ENCODE data around the gene XPOT. TPM values are rescaled to one million over a fixed set of nuclear protein-coding genes. Genes with fewer than 3 reads are reported as not detected.

The XPOT gene
- total RNA-seq, 3 donors from 2014 or later = 18.3 to 43.5 (median 29.6) TPM

GRCh38 chr12:64455506-64455905, 51.3 kb downstream of the XPOT start:
- DNase-seq = no peak
- intact Hi-C loops (cut with DNase I, micrococcal nuclease) = no loop called here
- H3K9me3 ChIP-seq = no peaks in the 10 kb centered on the region
- peaks cover 8% of the 10 kb centered on the region for H3K4me1 ChIP-seq (ENCODE audit: low read depth)
- no peak overlapping the region for H3K4me3 ChIP-seq
- no peak for ATAC-seq
- no peak for TF ChIP-seq CTCF (IDR thresholded peaks at IDR 0.05)
- H3K36me3 ChIP-seq (ENCODE audit: low read depth) = no peaks in the 10 kb centered on the region

DNA sequence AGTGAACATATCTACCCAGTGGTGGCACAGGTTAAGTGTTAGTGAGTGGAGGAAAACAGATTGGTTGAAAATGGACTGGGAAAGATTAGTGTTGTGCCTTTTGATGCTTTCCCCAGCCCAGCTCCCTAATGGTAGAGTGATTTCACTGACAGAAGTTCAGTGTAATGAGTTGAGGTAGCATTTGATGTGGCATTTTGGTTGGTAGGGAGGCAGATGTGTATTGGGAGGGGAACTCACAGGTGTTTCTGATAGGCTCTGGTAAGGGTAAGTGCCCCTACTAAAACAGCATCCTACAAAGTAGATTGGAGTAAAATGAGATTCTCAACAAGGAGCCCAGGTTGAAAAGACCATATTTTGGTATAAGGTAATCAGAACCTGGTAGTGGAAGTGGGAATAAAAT, 51.9 kb downstream of the XPOT start:
- Histone ChIP-seq H3K4me1 (ENCODE audit: low read depth) (peaks cover 8% of the 10 kb centered on the region), H3K9me3 (no peaks in the 10 kb centered on the region), H3K4me3 (no peak overlapping the region), H3K36me3 (ENCODE audit: low read depth) (no peaks in the 10 kb centered on the region)
- intact Hi-C loops (cut with DNase I, micrococcal nuclease) = no loop called here
- DNase-seq (no peak), ATAC-seq (no peak)
- TF ChIP-seq CTCF (IDR thresholded peaks at IDR 0.05) = no peak

DNA sequence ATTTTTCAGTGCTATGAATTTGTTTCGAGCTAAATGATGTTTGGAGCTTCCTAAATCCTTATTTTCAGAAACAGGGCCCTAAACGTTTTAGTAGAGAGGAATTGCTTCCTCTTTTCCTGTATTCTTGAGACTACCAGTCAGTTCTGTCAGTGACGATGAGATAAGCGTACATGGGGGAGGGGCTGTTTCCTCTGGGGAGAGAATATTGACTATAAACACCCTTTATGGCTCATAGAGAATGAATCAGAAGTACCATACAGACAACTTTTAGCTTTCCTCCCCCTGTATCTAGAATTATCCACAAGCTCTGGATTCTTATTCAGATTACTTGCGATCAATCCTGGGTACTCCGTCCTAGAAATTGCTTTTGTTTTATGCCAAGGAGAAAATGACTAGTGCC, 52.8 kb downstream of the XPOT start:
- peaks cover 8% of the 10 kb centered on the region for H3K4me1 ChIP-seq (ENCODE audit: low read depth)
- no peak for ATAC-seq
- H3K36me3 ChIP-seq (ENCODE audit: low read depth) = no peaks in the 10 kb centered on the region
- no peak overlapping the region for H3K4me3 ChIP-seq
- H3K9me3 ChIP-seq = no peaks in the 10 kb centered on the region
- no peak for TF ChIP-seq CTCF (IDR thresholded peaks at IDR 0.05)
- peak in 1 of 3 donors; percentile 35 for DNase-seq
- intact Hi-C loops (cut with DNase I, micrococcal nuclease) = no loop called here

- ATAC-seq (no peak), DNase-seq (no peak)
- no peaks in the 10 kb centered on the region for H3K36me3 ChIP-seq (ENCODE audit: low read depth)
- intact Hi-C loops (cut with DNase I, micrococcal nuclease) = no loop called here
- TF ChIP-seq CTCF (IDR thresholded peaks at IDR 0.05) = no peak
- H3K9me3 ChIP-seq = no peaks in the 10 kb centered on the region
- peaks cover 8% of the 10 kb centered on the region for H3K4me1 ChIP-seq (ENCODE audit: low read depth)
- no peak overlapping the region for H3K4me3 ChIP-seq
Observed at GRCh38 chr12:64457466-64457865, 53.3 kb downstream of the XPOT start.

GRCh38 chr12:64457923-64458322, 53.7 kb downstream of the XPOT start:
- intact Hi-C loops (cut with DNase I, micrococcal nuclease) = no loop called here
- no peaks in the 10 kb centered on the region for H3K36me3 ChIP-seq (ENCODE audit: low read depth)
- ATAC-seq (no peak), DNase-seq (no peak)
- no peak for TF ChIP-seq CTCF (IDR thresholded peaks at IDR 0.05)
- no peaks in the 10 kb centered on the region for H3K9me3 ChIP-seq
- peaks cover 8% of the 10 kb centered on the region for H3K4me1 ChIP-seq (ENCODE audit: low read depth)
- no peak overlapping the region for H3K4me3 ChIP-seq

- no peak for TF ChIP-seq CTCF (IDR thresholded peaks at IDR 0.05)
- peak in 1 of 3 donors; percentile 28 for DNase-seq
- peak; percentile 46 for ATAC-seq
- no peaks in the 10 kb centered on the region for H3K9me3 ChIP-seq
- no peaks in the 10 kb centered on the region for H3K36me3 ChIP-seq (ENCODE audit: low read depth)
- no peaks in the 10 kb centered on the region for H3K4me1 ChIP-seq (ENCODE audit: low read depth)
- H3K4me3 ChIP-seq = no peak overlapping the region
- intact Hi-C loops (cut with DNase I, micrococcal nuclease) = no loop called here
Observed at GRCh38 chr12:64459394-64459891, 55.3 kb downstream of the XPOT start.

All from mucosa of descending colon (tissue), 3 donors.